Effector memory CD4-positive, alpha-beta T cell (primary cell): ENCODE results near the gene PPIL1.

Experiments
- DNase-seq, 3 donors: peaks; one replicate each; pipeline ENCODE4 v3.0.0-alpha.2; 2020
- H3K27ac ChIP-seq: 2 replicates; pipeline ENCODE4 v1.7.0; 2013; ENCODE audit warnings: mild to moderate bottlenecking, low read length, moderate library complexity; ENCODE audit not compliant: insufficient read depth, poor library complexity, severe bottlenecking
- H3K27me3 ChIP-seq: replicated peaks from 2 replicates; pipeline ENCODE4 v1.7.0; 2013; ENCODE audit warnings: mild to moderate bottlenecking, low read length; ENCODE audit not compliant: insufficient read depth, control insufficient read depth, poor library complexity, severe bottlenecking
- H3K36me3 ChIP-seq: 2 replicates; pipeline ENCODE4 v1.7.0; 2013; ENCODE audit warnings: mild to moderate bottlenecking, low read length, moderate library complexity; ENCODE audit not compliant: control insufficient read depth, insufficient read depth
- H3K4me1 ChIP-seq: 2 replicates; pipeline ENCODE4 v1.7.0; 2013; ENCODE audit warnings: low read length, mild to moderate bottlenecking; ENCODE audit not compliant: control insufficient read depth, insufficient read depth, poor library complexity, severe bottlenecking
- H3K4me3 ChIP-seq: 2 replicates; pipeline ENCODE4 v1.7.0; 2013; ENCODE audit warnings: low read length, low read depth, mild to moderate bottlenecking; ENCODE audit not compliant: insufficient read depth, poor library complexity, severe bottlenecking
- H3K9me3 ChIP-seq: 2 replicates; pipeline ENCODE4 v1.7.0; 2013; ENCODE audit warnings: mild to moderate bottlenecking, low read length, moderate library complexity; ENCODE audit not compliant: control insufficient read depth

PPIL1 gene

DNA sequence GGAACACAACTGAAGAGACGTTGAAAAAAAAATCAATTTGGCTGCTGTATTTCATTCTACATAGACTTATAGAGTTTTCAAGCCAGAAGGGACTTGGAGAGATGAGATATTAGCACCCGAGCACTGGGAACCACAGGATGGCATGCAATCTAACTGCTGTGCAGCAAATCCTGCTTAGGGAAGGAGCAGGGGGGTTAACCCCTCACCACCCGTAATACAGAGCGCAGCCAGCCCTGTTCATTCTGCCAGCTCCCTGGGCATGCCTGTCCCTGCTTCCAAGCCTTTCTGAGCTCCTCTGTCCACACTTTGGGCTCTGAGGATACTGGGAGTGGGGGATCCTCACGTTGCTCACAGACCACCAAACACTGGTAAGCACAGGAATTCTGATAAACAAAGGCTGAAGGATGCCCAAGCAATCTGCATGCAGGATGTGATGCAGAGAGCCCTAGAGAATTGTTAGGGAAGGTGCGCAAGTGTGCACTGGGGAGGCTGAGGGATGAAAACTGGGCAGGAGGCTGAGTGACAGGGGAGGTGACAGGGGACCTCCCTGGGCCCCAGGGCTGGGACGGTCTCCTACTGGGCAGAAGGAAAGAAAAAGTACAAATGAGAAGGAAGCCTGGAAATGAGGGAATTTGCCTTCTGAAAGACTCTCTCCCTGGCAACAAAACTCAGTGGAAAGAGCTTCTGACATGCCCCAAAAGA is 69.4 kb downstream of the PPIL1 start:
- H3K9me3 ChIP-seq, result no peaks in the 10 kb centered on the region
- H3K4me1 ChIP-seq, result no peaks in the 10 kb centered on the region
- H3K36me3 ChIP-seq, result no peaks in the 10 kb centered on the region
- H3K4me3 ChIP-seq, result no peak overlapping the region
- no peaks in the 10 kb centered on the region for H3K27me3 ChIP-seq
- no peak overlapping the region for H3K27ac ChIP-seq
- no peak for DNase-seq
